Esophagus squamous epithelium (tissue), 5 donors: ENCODE measurements around the gene TMEM79. TPM values are rescaled to one million over a fixed set of nuclear protein-coding genes. Genes with fewer than 3 reads are reported as not detected.

Experiments used
- DNase-seq: peaks from one replicate; lab custom pipeline; 2025; lab: John Stamatoyannopoulos, UW
- H3K27ac ChIP-seq, 4 donors: fragments of 200-600 bp; sonication (generic); one replicate each; pipeline ENCODE4 v1.5.1; 2016 to 2019; ENCODE audit warnings: mild to moderate bottlenecking in 1 of 4
- H3K27me3 ChIP-seq, 4 donors: fragments of 200-600 bp; sonication (generic); 1 replicate in 3 of 4; 2 replicates in 1 of 4; pipeline versions ENCODE4 v1.5.1 to v1.6.0; 2017 to 2021; ENCODE audit warnings: antibody characterized with exemption in 1 of 4
- H3K36me3 ChIP-seq, 3 donors: fragments of 200-600 bp; sonication (generic); one replicate each; pipeline ENCODE4 v1.5.1; 2016 to 2019
- H3K4me1 ChIP-seq, 3 donors: fragments of 200-600 bp; sonication (generic); one replicate each; pipeline ENCODE4 v1.5.1; 2017 to 2019
- H3K4me3 ChIP-seq, 4 donors: fragments of 200-600 bp; sonication (generic); 1 replicate in 3 of 4; 2 replicates in 1 of 4; pipeline ENCODE4 v1.5.1; 2016 to 2019; ENCODE audit warnings: mild to moderate bottlenecking in 2 of 4, moderate library complexity in 1 of 4
- H3K9me3 ChIP-seq, 3 donors: fragments of 200-600 bp; sonication (generic); one replicate each; pipeline ENCODE4 v1.5.1; 2016 to 2019
- CTCF ChIP-seq, 6 experiments: fragments of 450-650 bp in 4 of 6; fragments of 200-600 bp in 2 of 6; sonication (generic) in 2 of 6; IDR thresholded peaks; one replicate each; pipeline ENCODE4 v1.5.1; 2016 to 2019; ENCODE audit warnings: antibody characterized with exemption in 6 of 6, mild to moderate bottlenecking in 4 of 6, moderate library complexity in 4 of 6
- POLR2A ChIP-seq, 4 donors: fragments of 450-650 bp; IDR thresholded peaks; one replicate each; pipeline ENCODE4 v1.6.1; 2017; ENCODE audit warnings: antibody characterized with exemption in 4 of 4, mild to moderate bottlenecking in 4 of 4, moderate library complexity in 3 of 4
- WGBS, 2 donors: methylation state at CpG; one replicate each; pipeline ENCODE4 v1.1.5; 2018; 5-methylcytosine and 5-hydroxymethylcytosine counted together
- intact Hi-C: fragments of 100-400 bp; cut with DNase I; formaldehyde crosslinking; loops from one replicate; pipeline ENCODE4 v1.15.0; 2022
- total RNA-seq, 4 donors: library from RNA; depleted of rRNA; stranded (reverse); fragments of >200 nt; gene quantifications; one replicate each; pipeline ENCODE4 v1.1.0, GENCODE V29; 2016
- donor health status: DM: yes; HTN: yes; CAD: no.

TMEM79 gene
- total RNA-seq, 4 donors from 2014 or later = 64.9 to 140 (median 104) TPM

- peaks cover 23 to 70% (median 30%) of the 10 kb centered on the region in 3 donors for H3K4me1 ChIP-seq
- H3K36me3 ChIP-seq = peaks cover 0 to 55% (median 11%) of the 10 kb centered on the region in 3 donors
- peak overlapping the region; percentile 94 to 97 (median 96) for H3K27ac ChIP-seq
- H3K27me3 ChIP-seq = no peaks in the 10 kb centered on the region
- intact Hi-C loops = no loop called here
- no peaks in the 10 kb centered on the region for H3K9me3 ChIP-seq
- TF ChIP-seq CTCF (IDR thresholded peaks at IDR 0.05) (no peak), POLR2A (IDR thresholded peaks at IDR 0.05) (no peak)
- no peak for DNase-seq
- peak overlapping the region; percentile 45 to 96 (median 68) for H3K4me3 ChIP-seq
- WGBS, 2 donors = 87% methylated on average over 3 of the region's 21 CpGs; no CpG with 5 or more reads in 1 of the 2 donors
Measured at GRCh38 chr1:156285437-156285836, 1.3 kb downstream of the TMEM79 start.

DNA sequence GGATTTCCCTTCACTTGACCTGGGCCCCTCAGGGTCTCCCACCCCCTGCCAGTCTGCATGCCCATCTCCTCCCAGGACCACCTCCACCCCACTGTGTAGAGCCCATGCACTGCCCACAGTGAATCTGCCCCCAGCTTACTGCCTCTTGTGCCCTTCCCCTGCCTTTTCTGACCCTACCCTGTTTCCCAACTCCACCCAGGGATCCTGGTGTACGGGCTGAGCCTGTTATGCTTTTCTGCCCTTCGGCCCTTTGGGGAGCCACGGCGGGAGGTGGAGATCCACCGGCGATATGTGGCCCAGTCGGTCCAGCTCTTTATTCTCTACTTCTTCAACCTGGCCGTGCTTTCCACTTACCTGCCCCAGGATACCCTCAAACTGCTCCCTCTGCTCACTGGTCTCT lies 1.9 kb downstream of the TMEM79 start:
- no peak for TF ChIP-seq POLR2A (IDR thresholded peaks at IDR 0.05)
- TF ChIP-seq CTCF (IDR thresholded peaks at IDR 0.05) = no peak
- H3K4me3 ChIP-seq = peak overlapping the region; percentile 45 to 96 (median 68)
- intact Hi-C loops = no loop called here
- H3K36me3 ChIP-seq = peaks cover 0 to 59% (median 11%) of the 10 kb centered on the region in 3 donors
- DNase-seq = no peak
- peak overlapping the region in 3 of 4 donors; percentile 94 to 96 (median 95) for H3K27ac ChIP-seq
- no peaks in the 10 kb centered on the region for H3K9me3 ChIP-seq
- peaks cover 20 to 70% (median 29%) of the 10 kb centered on the region in 3 donors for H3K4me1 ChIP-seq
- H3K27me3 ChIP-seq = no peaks in the 10 kb centered on the region
- 66 to 94% methylated on average over 6 to 7 of the region's 8 CpGs for WGBS, 2 donors

DNA sequence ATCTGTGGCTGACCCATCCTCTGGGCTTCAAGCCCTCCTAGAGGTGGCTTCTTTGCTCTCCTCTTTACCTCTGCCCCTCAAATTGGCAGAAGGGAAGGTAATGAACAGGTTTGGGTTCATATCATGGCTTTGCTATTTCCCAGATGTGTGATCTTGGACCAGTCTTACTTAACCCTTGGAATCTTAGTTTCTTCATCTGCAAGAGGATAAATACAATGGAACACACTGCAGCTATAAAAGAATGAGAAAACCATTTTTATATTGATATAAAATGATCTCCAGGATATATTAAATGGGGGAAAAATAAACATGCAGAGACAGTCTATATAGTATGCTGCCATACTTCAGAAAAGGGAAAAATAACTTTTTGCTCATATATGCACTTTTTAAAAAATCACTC lies 5.7 kb downstream of the TMEM79 start:
- Histone ChIP-seq H3K9me3 (no peaks in the 10 kb centered on the region), H3K4me3 (no peak overlapping the region), H3K27me3 (no peaks in the 10 kb centered on the region), H3K4me1 (peaks cover 14 to 82% (median 28%) of the 10 kb centered on the region in 3 donors), H3K36me3 (peaks cover 0 to 86% (median 11%) of the 10 kb centered on the region in 3 donors), H3K27ac (no peak overlapping the region)
- intact Hi-C loops = no loop called here
- no peak for TF ChIP-seq CTCF (IDR thresholded peaks at IDR 0.05)
- no peak for DNase-seq

DNA sequence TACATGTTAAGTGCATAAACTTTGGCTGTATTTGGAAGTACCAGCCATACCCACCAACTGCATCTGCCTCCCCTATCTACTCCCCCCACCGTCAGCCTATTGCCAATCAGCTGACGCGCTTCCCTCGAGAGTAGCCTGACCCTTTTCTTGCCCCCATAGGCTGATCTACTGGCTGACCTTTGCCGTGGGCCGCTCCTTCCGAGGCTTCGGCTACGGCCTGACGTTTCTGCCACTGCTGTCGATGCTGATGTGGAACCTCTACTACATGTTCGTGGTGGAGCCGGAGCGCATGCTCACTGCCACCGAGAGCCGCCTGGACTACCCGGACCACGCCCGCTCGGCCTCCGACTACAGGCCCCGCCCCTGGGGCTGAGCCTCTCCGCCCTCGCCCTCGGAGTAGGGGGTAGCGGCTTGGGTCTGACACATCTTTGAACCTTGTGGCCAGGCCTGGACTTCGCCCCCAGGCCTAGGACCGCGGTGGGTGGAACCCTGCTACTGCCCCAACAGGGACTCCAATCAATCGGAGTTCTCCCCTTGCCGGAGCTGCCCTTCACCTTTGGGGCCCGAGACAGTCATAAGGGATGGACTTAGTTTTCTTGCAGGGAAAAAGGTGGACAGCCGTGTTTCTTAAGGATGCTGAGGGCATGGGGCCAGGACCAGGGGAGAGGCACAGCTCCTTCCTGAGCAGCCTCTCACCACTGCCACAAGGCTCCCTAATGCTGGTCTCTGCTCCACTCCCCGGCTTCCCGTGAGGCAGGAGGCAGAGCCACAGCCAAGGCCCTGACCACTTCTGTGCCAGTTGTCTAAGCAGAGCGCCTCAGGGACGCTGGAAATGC lies 7.3 kb downstream of the TMEM79 start:
- Histone ChIP-seq H3K27ac (peak overlapping the region; percentile 73 to 91 (median 84)), H3K36me3 (peaks cover 0 to 72% (median 11%) of the 10 kb centered on the region in 3 donors), H3K27me3 (no peaks in the 10 kb centered on the region), H3K9me3 (no peaks in the 10 kb centered on the region), H3K4me1 (peaks cover 16 to 79% (median 31%) of the 10 kb centered on the region in 3 donors), H3K4me3 (peak overlapping the region; percentile 3 to 63 (median 40))
- WGBS, 2 donors = 48 to 49% methylated on average over 11 to 15 of the region's 37 CpGs
- peak in 1 of 4 donors; percentile 48 for TF ChIP-seq POLR2A (IDR thresholded peaks at IDR 0.05)
- no peak for TF ChIP-seq CTCF (IDR thresholded peaks at IDR 0.05)
- intact Hi-C loops = no loop called here
- DNase-seq = no peak

DNA sequence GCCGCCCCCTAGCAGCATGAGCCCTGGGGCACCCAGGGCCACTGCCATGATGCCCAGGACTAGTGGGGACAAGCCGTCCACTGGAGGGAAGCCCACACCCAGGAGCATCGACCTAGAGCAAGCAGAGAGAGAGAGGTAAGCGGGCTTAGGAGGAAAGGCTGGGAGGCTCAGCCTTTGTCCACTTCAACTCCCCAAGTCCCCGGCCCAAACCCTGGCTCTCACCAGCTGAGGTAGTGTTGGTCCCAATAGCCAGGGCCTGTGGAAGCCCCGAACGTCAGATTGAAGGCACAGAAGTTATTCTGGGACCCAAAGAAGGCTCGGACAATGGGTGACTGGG lies 8.9 kb downstream of the TMEM79 start:
- WGBS, 2 donors = 75 to 88% methylated on average over 2 to 6 of the region's 8 CpGs
- intact Hi-C loops = no loop called here
- no peak for TF ChIP-seq POLR2A (IDR thresholded peaks at IDR 0.05)
- TF ChIP-seq CTCF (IDR thresholded peaks at IDR 0.05) = no peak
- Histone ChIP-seq H3K36me3 (peaks cover 0 to 56% (median 11%) of the 10 kb centered on the region in 3 donors), H3K9me3 (no peaks in the 10 kb centered on the region), H3K27ac (peak overlapping the region; percentile 73 to 91 (median 84)), H3K4me1 (peaks cover 16 to 73% (median 31%) of the 10 kb centered on the region in 3 donors), H3K4me3 (no peak overlapping the region), H3K27me3 (no peaks in the 10 kb centered on the region)
- DNase-seq = no peak
